Mucosa of stomach (tissue), 1 donor: Measurements from ENCODE around the gene IFITM10.
A peak's percentile ranks its signal among the peaks of the same experiment; 100 is the strongest.

ENCODE experiments used
- H3K27me3 ChIP-seq: one replicate; pipeline ENCODE4 v1.7.0; 2013; ENCODE audit warnings: mild to moderate bottlenecking, low read length; ENCODE audit not compliant: control insufficient read depth, insufficient read depth
- H3K36me3 ChIP-seq: one replicate; pipeline ENCODE4 v1.7.0; 2013; ENCODE audit warnings: low read length; ENCODE audit not compliant: control insufficient read depth, insufficient read depth
- H3K4me1 ChIP-seq: one replicate; pipeline ENCODE4 v1.7.0; 2013; ENCODE audit warnings: mild to moderate bottlenecking, low read length; ENCODE audit not compliant: control insufficient read depth, insufficient read depth
- H3K4me3 ChIP-seq: one replicate; pipeline ENCODE4 v1.7.0; 2013; ENCODE audit warnings: low read length
- H3K9ac ChIP-seq: one replicate; pipeline ENCODE4 v1.7.0; 2013; ENCODE audit warnings: mild to moderate bottlenecking, low read length, moderate library complexity
- H3K9me3 ChIP-seq: one replicate; pipeline ENCODE4 v1.7.0; 2013; ENCODE audit warnings: mild to moderate bottlenecking, low read length, moderate library complexity; ENCODE audit not compliant: control insufficient read depth
- donor health status: Pancreatic carcinoma.

IFITM10 gene

GRCh38 chr11:1759151-1759850 lies 8.9 kb upstream of the IFITM10 start:
- peaks cover 59% of the 10 kb centered on the region for H3K4me1 ChIP-seq
- no peak overlapping the region for H3K4me3 ChIP-seq
- H3K27me3 ChIP-seq: no peaks in the 10 kb centered on the region

GRCh38 chr11:1758611-1759150 lies 8.3 kb upstream of the IFITM10 start:
- Histone ChIP-seq H3K4me3 (no peak overlapping the region), H3K9ac (no peak overlapping the region), H3K36me3 (peaks cover 22% of the 10 kb centered on the region), H3K27me3 (no peaks in the 10 kb centered on the region), H3K4me1 (peaks cover 57% of the 10 kb centered on the region), H3K9me3 (no peaks in the 10 kb centered on the region)

More at GRCh38 chr11:1759151-1759850, 8.9 kb upstream of the IFITM10 start:
- H3K9ac ChIP-seq: peak overlapping the region; percentile 34
- no peaks in the 10 kb centered on the region for H3K9me3 ChIP-seq
- H3K36me3 ChIP-seq: peaks cover 22% of the 10 kb centered on the region

DNA sequence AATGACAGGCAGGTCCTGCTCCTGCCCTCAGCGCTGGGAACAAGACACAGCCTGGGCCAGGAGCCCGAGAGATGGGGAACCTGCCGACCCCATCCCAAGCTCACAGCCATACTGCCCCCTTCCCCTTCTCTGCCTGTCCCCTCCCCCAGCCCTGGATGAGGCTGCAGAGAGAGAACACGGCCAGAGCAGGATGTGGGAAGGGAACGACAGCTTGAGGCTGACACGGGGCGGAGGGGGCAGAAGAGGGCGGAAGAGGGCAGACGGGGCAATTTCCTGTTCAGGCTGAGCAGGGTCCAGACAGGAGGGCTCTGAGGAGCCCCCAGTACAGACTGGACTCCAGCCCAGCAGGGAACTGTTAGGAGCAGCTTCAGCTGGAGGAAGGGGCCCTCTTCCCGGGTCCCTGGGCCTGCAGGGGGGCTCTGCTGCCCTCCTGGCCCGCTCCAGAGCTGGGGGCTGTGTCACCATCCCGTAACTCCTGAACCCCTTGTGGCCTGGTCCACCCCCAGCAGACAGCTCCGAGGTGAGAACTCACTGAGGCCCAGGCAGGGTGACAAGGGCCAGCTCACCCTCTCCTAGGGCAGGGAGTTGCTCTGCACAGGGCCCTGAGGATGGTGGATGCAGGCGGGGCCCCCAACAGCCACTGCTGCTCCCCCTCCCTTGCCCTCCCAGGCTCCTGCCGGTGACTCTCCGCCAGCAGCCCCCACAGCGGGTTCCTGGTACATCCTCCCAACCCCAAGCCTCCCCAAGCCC lies 7.6 kb upstream of the IFITM10 start:
- no peaks in the 10 kb centered on the region for H3K27me3 ChIP-seq
- peaks cover 23% of the 10 kb centered on the region for H3K36me3 ChIP-seq
- H3K9me3 ChIP-seq: no peaks in the 10 kb centered on the region
- H3K4me1 ChIP-seq: peaks cover 57% of the 10 kb centered on the region
- H3K9ac ChIP-seq: no peak overlapping the region
- H3K4me3 ChIP-seq: no peak overlapping the region

GRCh38 chr11:1756791-1757771 lies 6.7 kb upstream of the IFITM10 start:
- Histone ChIP-seq H3K9ac (no peak overlapping the region), H3K27me3 (no peaks in the 10 kb centered on the region), H3K4me3 (no peak overlapping the region), H3K4me1 (peaks cover 49% of the 10 kb centered on the region), H3K36me3 (peaks cover 30% of the 10 kb centered on the region), H3K9me3 (no peaks in the 10 kb centered on the region)

- Histone ChIP-seq H3K9me3 (no peaks in the 10 kb centered on the region), H3K36me3 (peaks cover 19% of the 10 kb centered on the region), H3K4me1 (peaks cover 40% of the 10 kb centered on the region), H3K27me3 (no peaks in the 10 kb centered on the region), H3K9ac (no peak overlapping the region), H3K4me3 (no peak overlapping the region)
Observed at GRCh38 chr11:1755692-1756561, 5.5 kb upstream of the IFITM10 start.

GRCh38 chr11:1755344-1755691 lies 4.9 kb upstream of the IFITM10 start:
- Histone ChIP-seq H3K36me3 (peaks cover 14% of the 10 kb centered on the region), H3K9ac (no peak overlapping the region), H3K4me1 (peaks cover 40% of the 10 kb centered on the region)

DNA sequence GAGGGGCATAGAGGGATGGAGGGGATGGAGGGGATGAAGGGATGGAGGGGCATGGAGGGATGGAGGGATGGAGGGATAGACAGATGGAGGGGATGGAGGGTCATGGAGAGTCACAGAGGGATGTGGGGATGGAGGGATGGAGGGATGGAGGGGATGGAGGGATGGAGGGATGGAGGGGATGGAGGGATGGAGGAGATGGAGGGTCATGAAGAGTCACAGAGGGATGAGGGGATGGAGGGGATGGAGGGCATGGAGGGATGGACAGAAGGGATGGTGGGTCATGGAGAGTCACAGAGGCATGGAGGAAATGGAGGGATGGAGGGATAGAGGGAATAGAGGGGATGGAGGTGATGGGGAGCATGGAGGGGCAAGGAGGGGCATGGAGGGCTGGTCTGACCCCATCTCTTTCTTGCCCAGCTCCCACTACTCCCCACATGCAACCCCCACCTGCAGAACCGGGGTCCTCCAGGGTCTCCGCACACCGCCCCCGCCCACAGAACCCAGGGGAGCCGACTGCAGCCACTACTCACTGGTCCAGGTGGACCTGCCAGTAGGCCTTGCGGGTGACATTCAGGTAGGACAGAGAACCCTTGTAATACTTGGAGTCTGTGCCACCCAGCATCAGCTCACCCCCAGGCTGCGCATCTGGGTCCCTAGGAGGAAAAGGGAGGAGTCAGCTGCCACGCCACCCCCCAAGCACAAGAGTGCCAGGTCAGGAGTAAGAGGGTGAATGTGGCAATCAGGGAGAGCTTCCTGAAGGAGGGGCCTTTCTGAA lies 4.2 kb upstream of the IFITM10 start:
- peaks cover 11% of the 10 kb centered on the region for H3K27me3 ChIP-seq
- peaks cover 39% of the 10 kb centered on the region for H3K4me1 ChIP-seq
- H3K4me3 ChIP-seq: no peak overlapping the region
- H3K36me3 ChIP-seq: peaks cover 9% of the 10 kb centered on the region
- no peak overlapping the region for H3K9ac ChIP-seq
- H3K9me3 ChIP-seq: no peaks in the 10 kb centered on the region

More at GRCh38 chr11:1755344-1755691, 4.9 kb upstream of the IFITM10 start:
- Histone ChIP-seq H3K27me3 (peaks cover 3% of the 10 kb centered on the region), H3K9me3 (no peaks in the 10 kb centered on the region), H3K4me3 (no peak overlapping the region)

- H3K4me1 ChIP-seq: peaks cover 38% of the 10 kb centered on the region
- H3K9ac ChIP-seq: no peak overlapping the region
- H3K27me3 ChIP-seq: peaks cover 16% of the 10 kb centered on the region
- H3K36me3 ChIP-seq: peaks cover 9% of the 10 kb centered on the region
- H3K4me3 ChIP-seq: no peak overlapping the region
- no peaks in the 10 kb centered on the region for H3K9me3 ChIP-seq
Observed at GRCh38 chr11:1753929-1754305, 3.5 kb upstream of the IFITM10 start.

DNA sequence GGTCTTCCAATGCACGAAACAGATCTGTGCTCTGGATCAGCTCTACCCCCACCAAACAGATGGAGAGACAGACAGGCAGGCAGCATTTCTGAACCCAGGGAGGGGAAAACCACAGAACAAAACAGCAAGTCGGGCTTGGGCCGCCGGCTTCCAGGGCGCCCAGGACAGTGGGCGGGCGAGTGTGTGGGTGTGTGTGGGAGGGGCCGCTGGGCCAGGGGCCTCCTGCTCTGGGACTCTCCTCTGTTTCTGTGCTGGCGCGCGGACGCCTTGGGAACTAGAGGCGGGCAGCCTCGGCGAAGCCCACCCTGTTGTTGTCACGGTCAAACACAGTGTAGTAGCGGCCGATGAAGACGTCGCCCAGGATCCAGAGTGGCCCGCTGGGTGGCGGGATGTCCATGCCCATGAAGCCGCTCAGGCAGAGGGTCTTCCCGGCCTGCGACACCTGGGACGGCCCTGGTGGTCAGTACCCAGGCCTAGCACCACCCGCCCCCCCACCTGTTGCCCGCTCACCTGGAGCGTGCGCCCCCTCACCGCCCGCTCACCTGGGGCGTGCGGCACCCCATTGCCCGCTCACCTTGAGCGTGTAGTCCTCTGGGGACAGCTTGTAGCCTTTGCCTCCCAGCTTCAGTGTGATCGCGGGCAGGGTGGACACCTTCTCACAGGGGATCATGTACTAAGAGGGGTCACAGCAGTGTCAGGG lies 3.0 kb upstream of the IFITM10 start:
- Histone ChIP-seq H3K9me3 (no peaks in the 10 kb centered on the region), H3K9ac (no peak overlapping the region), H3K27me3 (peaks cover 22% of the 10 kb centered on the region), H3K4me1 (peaks cover 34% of the 10 kb centered on the region), H3K36me3 (peaks cover 9% of the 10 kb centered on the region), H3K4me3 (no peak overlapping the region)

- Histone ChIP-seq H3K4me3 (no peak overlapping the region), H3K9me3 (no peaks in the 10 kb centered on the region), H3K4me1 (peaks cover 34% of the 10 kb centered on the region), H3K9ac (no peak overlapping the region), H3K27me3 (peaks cover 27% of the 10 kb centered on the region), H3K36me3 (peaks cover 9% of the 10 kb centered on the region)
Observed at GRCh38 chr11:1752907-1753228, 2.5 kb upstream of the IFITM10 start.
